HCT116 (cell line): Measurements from ENCODE around the gene PDZRN4. TPM values are rescaled to one million over a fixed set of nuclear protein-coding genes. Genes with fewer than 3 reads are reported as not detected.
"Not testable (repeated sequence)": the region's sequence is repeated elsewhere in the genome, so short reads cannot be mapped to it uniquely, and the experiment has no call there.

Experiments used
- ATAC-seq: fragments of 200-7000 bp; cut with Tn5 transposase; 2 replicates; pipeline ENCODE4 v1.9.1; 2020; ENCODE audit warnings: mild to moderate bottlenecking, moderate library complexity
- BruUV-seq: library from RNA; stranded (reverse); fragments of 400-500 nt; replicated peaks from 2 replicates; lab custom pipeline; 2021; lab: Mats Ljungman, UMichigan
- CTCF ChIA-PET: fragments of 300-600 bp; sonication (Branson Sonifier 250); formaldehyde crosslinking; loops from one replicate; lab custom pipeline; 2021; ENCODE audit warnings: antibody characterized with exemption; lab: Charles Lee
- POLR2A ChIA-PET: fragments of 300-600, 350-600 bp; sonication (Branson Sonifier 250); formaldehyde crosslinking; loops from one replicate; lab custom pipeline; 2021; ENCODE audit warnings: antibody characterized with exemption; lab: Charles Lee
- RAD21 ChIA-PET, 2 experiments: fragments of 300-600 bp; sonication (Branson Sonifier 250); formaldehyde crosslinking; loops; one replicate each; lab custom pipeline; 2023; ENCODE audit warnings: low total read pairs in 2 of 2; ENCODE audit not compliant: uncharacterized antibody in 2 of 2, unreplicated experiment in 2 of 2, low non-redundant PET in 1 of 2; lab: Charles Lee
- DNase-seq: peaks from one replicate; pipeline ENCODE4 v3.0.0-alpha.2; 2010; ENCODE audit warnings: low read depth, low spot score
- H2AFZ ChIP-seq: fragments of 200-600 bp; shearing (Covaris generic), sonication (generic); 2 replicates; pipeline ENCODE4 v1.6.1; 2017; ENCODE audit warnings: low read depth, mixed run types, mixed read lengths, antibody characterized with exemption, low read length; ENCODE audit not compliant: poor library complexity, severe bottlenecking
- H3K27ac ChIP-seq: 2 replicates; pipeline ENCODE4 v1.5.1; 2012; ENCODE audit warnings: low read depth, low read length
- H3K27me3 ChIP-seq: fragments of 200-600 bp; sonication (generic); 2 replicates; pipeline ENCODE4 v1.6.1; 2016; ENCODE audit warnings: mixed run types, low read length, mixed read lengths; ENCODE audit not compliant: insufficient read depth
- H3K36me3 ChIP-seq, 2 experiments: fragments of 200-500 bp in 1 of 2; fragments of 200-600 bp in 1 of 2; sonication (Bioruptor generic) in 1 of 2; sonication (generic) in 1 of 2; 2 replicates each; pipeline versions ENCODE4 v1.5.1 to v1.6.1; 2014 to 2016; ENCODE audit warnings: low read length in 2 of 2, inconsistent platforms in 1 of 2, mixed read lengths in 1 of 2, mixed run types in 1 of 2; ENCODE audit not compliant: insufficient read depth in 2 of 2, control insufficient read depth in 1 of 2
- H3K4me1 ChIP-seq, 2 experiments: fragments of 200-600 bp in 1 of 2; sonication (generic) in 1 of 2; 2 replicates each; pipeline versions ENCODE4 v1.5.1 to v1.6.1; 2012 to 2017; ENCODE audit warnings: low read length in 2 of 2, inconsistent platforms in 1 of 2, mild to moderate bottlenecking in 1 of 2, mixed read lengths in 1 of 2, mixed run types in 1 of 2, moderate library complexity in 1 of 2; ENCODE audit not compliant: insufficient read depth in 2 of 2, control insufficient read depth in 1 of 2
- H3K4me2 ChIP-seq: fragments of 200-600 bp; sonication (generic); 2 replicates; pipeline ENCODE4 v1.6.1; 2017; ENCODE audit warnings: mixed run types, low read length, mixed read lengths
- H3K4me3 ChIP-seq, 2 experiments: fragments of 200-600 bp in 1 of 2; sonication (generic) in 1 of 2; replicated peaks in 1 of 2; 2 replicates each; pipeline ENCODE4 v1.5.1; 2011 to 2016; ENCODE audit warnings: low read length in 2 of 2, control low read depth in 1 of 2, low read depth in 1 of 2, mild to moderate bottlenecking in 1 of 2, mixed read lengths in 1 of 2, mixed run types in 1 of 2
- H3K79me2 ChIP-seq: fragments of 200-600 bp; sonication (generic); 2 replicates; pipeline ENCODE4 v1.6.1; 2017; ENCODE audit warnings: mild to moderate bottlenecking, mixed run types, low read length, moderate library complexity, mixed read lengths; ENCODE audit not compliant: insufficient read depth
- H3K9ac ChIP-seq: fragments of 200-600 bp; sonication (generic); 2 replicates; pipeline ENCODE4 v1.6.1; 2016; ENCODE audit warnings: low read length, mixed read lengths
- H3K9me2 ChIP-seq: fragments of 200-600 bp; sonication (generic), shearing (Covaris generic); 2 replicates; pipeline ENCODE4 v1.6.1; 2017; ENCODE audit warnings: mixed run types, mild to moderate bottlenecking, moderate library complexity; ENCODE audit not compliant: insufficient read depth
- H3K9me3 ChIP-seq, 2 experiments: fragments of 200-500 bp in 1 of 2; fragments of 200-600 bp in 1 of 2; sonication (Bioruptor generic) in 1 of 2; sonication (generic) in 1 of 2; 2 replicates each; pipeline ENCODE4 v1.6.1; 2014 to 2017; ENCODE audit warnings: low read length in 2 of 2, mixed read lengths in 2 of 2, inconsistent platforms in 1 of 2, low read depth in 1 of 2, mild to moderate bottlenecking in 1 of 2, mixed run types in 1 of 2, moderate library complexity in 1 of 2; ENCODE audit not compliant: control insufficient read depth in 1 of 2, insufficient read depth in 1 of 2
- H4K20me1 ChIP-seq: fragments of 200-600 bp; sonication (generic), shearing (Covaris generic); 2 replicates; pipeline ENCODE4 v1.6.1; 2017; ENCODE audit warnings: mixed run types, mild to moderate bottlenecking, moderate library complexity; ENCODE audit not compliant: insufficient read depth
- CBX3 ChIP-seq: IDR thresholded peaks from 2 replicates; pipeline ENCODE4 v1.6.1; 2012; ENCODE audit warnings: low read depth
- ELF1 ChIP-seq: IDR thresholded peaks from 2 replicates; pipeline ENCODE4 v1.6.1; 2012; ENCODE audit warnings: low read depth, borderline replicate concordance
- EZH2phosphoT487 ChIP-seq: fragments of 200-600 bp; IDR thresholded peaks from 2 replicates; pipeline ENCODE4 v1.6.1; 2018; ENCODE audit warnings: antibody characterized with exemption, borderline replicate concordance
- FOSL1 ChIP-seq: IDR thresholded peaks from 2 replicates; pipeline ENCODE4 v1.6.1; 2012; ENCODE audit warnings: low read depth
- JUND ChIP-seq: IDR thresholded peaks from 2 replicates; pipeline ENCODE4 v1.6.1; 2012
- RAD21 ChIP-seq: IDR thresholded peaks from 2 replicates; pipeline ENCODE4 v1.6.1; 2012; ENCODE audit warnings: low read depth, mild to moderate bottlenecking
- SIN3A ChIP-seq: IDR thresholded peaks from 2 replicates; pipeline ENCODE4 v1.6.1; 2012; ENCODE audit warnings: low read depth
- SRF ChIP-seq: IDR thresholded peaks from 2 replicates; pipeline ENCODE4 v1.6.1; 2012; ENCODE audit warnings: low read depth
- ZFX ChIP-seq: fragments of 450-650 bp; IDR thresholded peaks from 2 replicates; pipeline ENCODE4 v1.6.1; 2017
- ZNF274 ChIP-seq: fragments of 200-500 bp; sonication (Bioruptor generic); IDR thresholded peaks from 2 replicates; pipeline ENCODE4 v1.6.1; 2014; ENCODE audit warnings: mild to moderate bottlenecking, low read depth, low read length, inconsistent platforms
- intact Hi-C: fragments of 100-400 bp; cut with micrococcal nuclease; formaldehyde crosslinking; loops from 2 replicates; pipeline ENCODE4 v1.10.0; 2022
- total RNA-seq: library from RNA; stranded (reverse); gene quantifications from one replicate; pipeline ENCODE4 v1.2.1, GENCODE V29; 2021; ENCODE audit not compliant: unreplicated experiment
- TF ChIP-seq, protein P1 (sequence below): IDR thresholded peaks from 2 replicates; pipeline ENCODE4 v1.6.1; 2012
- TF ChIP-seq, protein P2 (sequence below): IDR thresholded peaks from 2 replicates; pipeline ENCODE4 v1.6.1; 2011; ENCODE audit warnings: mild to moderate bottlenecking, low read length, moderate library complexity; ENCODE audit not compliant: insufficient replicate concordance; ENCODE audit errors: extremely low read depth
- TF ChIP-seq, protein P3 (sequence below): IDR thresholded peaks from 2 replicates; pipeline ENCODE4 v1.6.1; 2012; ENCODE audit warnings: low read depth
- TF ChIP-seq, protein P4 (sequence below): IDR thresholded peaks from 2 replicates; pipeline ENCODE4 v1.6.1; 2012

Gene PDZRN4
- total RNA-seq, 1 experiment from 2014 or later: not detected

DNA sequence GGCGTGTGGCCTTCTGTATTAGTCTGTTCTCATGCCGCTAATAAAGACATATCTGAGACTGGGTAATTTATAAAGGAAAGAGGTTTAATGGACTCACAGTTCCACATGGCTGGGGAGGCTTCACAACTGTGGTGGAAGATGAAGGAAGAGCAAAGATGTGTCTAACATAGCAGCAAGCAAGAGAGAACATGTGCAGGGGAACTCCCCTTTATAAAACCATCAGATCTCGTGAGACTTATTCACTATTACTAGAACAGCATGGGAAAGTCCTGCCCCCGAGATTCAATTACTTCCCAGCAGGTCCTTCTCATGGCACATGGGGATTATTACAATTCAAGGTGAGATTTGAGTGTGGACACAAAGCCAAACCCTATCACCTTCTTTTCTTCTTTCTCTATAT lies 124.3 kb downstream of the PDZRN4 start:
- intact Hi-C loops, H3K9me3 ChIP-seq, H3K4me3 ChIP-seq, H2AFZ ChIP-seq, H4K20me1 ChIP-seq, RAD21 ChIA-PET, H3K79me2 ChIP-seq, BruUV-seq, H3K9me2 ChIP-seq, DNase-seq, H3K4me1 ChIP-seq, H3K27me3 ChIP-seq, CTCF ChIA-PET, H3K27ac ChIP-seq, H3K9ac ChIP-seq, H3K4me2 ChIP-seq, POLR2A ChIA-PET, H3K36me3 ChIP-seq, ATAC-seq: not testable (repeated sequence)

DNA sequence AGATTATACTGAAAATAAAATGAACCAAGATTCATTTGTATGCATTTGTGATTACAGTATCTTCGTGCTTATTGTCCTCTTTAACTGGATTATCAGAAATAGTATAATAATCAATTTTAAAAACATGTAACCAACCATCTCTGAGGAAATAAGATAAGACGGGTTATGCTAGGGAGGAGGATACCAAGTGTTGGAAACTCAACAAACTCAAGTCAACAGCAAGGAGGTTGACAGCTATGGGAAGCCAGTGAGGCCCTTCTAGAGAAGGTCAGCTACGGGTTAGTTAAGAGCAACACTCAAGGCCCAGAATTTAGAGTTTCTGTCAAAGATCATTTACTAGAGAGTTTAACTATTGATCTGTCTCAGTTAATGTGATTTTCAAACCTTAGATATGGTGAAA lies 137.2 kb downstream of the PDZRN4 start:
- RAD21 ChIA-PET: no interaction called here
- CTCF ChIA-PET: no interaction called here
- H3K9ac ChIP-seq: no peak overlapping the region
- no peak overlapping the region for H3K4me2 ChIP-seq
- H3K4me1 ChIP-seq: no peaks in the 10 kb centered on the region
- ATAC-seq: no peak
- H3K79me2 ChIP-seq: no peaks in the 10 kb centered on the region
- POLR2A ChIA-PET: no interaction called here
- no peak overlapping the region for H2AFZ ChIP-seq
- no peak overlapping the region for H3K27ac ChIP-seq
- BruUV-seq: no TSS peak
- H3K9me3 ChIP-seq: no peaks in the 10 kb centered on the region
- DNase-seq: no peak
- TF ChIP-seq, protein P1, sequence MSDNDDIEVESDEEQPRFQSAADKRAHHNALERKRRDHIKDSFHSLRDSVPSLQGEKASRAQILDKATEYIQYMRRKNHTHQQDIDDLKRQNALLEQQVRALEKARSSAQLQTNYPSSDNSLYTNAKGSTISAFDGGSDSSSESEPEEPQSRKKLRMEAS: no peak
- TF ChIP-seq SIN3A: no peak
- no peak for TF ChIP-seq ZFX
- TF ChIP-seq ELF1: no peak
- no peak for TF ChIP-seq CBX3
- TF ChIP-seq, protein P2, sequence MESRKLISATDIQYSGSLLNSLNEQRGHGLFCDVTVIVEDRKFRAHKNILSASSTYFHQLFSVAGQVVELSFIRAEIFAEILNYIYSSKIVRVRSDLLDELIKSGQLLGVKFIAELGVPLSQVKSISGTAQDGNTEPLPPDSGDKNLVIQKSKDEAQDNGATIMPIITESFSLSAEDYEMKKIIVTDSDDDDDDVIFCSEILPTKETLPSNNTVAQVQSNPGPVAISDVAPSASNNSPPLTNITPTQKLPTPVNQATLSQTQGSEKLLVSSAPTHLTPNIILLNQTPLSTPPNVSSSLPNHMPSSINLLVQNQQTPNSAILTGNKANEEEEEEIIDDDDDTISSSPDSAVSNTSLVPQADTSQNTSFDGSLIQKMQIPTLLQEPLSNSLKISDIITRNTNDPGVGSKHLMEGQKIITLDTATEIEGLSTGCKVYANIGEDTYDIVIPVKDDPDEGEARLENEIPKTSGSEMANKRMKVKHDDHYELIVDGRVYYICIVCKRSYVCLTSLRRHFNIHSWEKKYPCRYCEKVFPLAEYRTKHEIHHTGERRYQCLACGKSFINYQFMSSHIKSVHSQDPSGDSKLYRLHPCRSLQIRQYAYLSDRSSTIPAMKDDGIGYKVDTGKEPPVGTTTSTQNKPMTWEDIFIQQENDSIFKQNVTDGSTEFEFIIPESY: no peak
- no peak for TF ChIP-seq FOSL1
- no peak for TF ChIP-seq JUND
- TF ChIP-seq, protein P3, sequence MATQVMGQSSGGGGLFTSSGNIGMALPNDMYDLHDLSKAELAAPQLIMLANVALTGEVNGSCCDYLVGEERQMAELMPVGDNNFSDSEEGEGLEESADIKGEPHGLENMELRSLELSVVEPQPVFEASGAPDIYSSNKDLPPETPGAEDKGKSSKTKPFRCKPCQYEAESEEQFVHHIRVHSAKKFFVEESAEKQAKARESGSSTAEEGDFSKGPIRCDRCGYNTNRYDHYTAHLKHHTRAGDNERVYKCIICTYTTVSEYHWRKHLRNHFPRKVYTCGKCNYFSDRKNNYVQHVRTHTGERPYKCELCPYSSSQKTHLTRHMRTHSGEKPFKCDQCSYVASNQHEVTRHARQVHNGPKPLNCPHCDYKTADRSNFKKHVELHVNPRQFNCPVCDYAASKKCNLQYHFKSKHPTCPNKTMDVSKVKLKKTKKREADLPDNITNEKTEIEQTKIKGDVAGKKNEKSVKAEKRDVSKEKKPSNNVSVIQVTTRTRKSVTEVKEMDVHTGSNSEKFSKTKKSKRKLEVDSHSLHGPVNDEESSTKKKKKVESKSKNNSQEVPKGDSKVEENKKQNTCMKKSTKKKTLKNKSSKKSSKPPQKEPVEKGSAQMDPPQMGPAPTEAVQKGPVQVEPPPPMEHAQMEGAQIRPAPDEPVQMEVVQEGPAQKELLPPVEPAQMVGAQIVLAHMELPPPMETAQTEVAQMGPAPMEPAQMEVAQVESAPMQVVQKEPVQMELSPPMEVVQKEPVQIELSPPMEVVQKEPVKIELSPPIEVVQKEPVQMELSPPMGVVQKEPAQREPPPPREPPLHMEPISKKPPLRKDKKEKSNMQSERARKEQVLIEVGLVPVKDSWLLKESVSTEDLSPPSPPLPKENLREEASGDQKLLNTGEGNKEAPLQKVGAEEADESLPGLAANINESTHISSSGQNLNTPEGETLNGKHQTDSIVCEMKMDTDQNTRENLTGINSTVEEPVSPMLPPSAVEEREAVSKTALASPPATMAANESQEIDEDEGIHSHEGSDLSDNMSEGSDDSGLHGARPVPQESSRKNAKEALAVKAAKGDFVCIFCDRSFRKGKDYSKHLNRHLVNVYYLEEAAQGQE: no peak
- TF ChIP-seq EZH2phosphoT487: no peak
- TF ChIP-seq, protein P4, sequence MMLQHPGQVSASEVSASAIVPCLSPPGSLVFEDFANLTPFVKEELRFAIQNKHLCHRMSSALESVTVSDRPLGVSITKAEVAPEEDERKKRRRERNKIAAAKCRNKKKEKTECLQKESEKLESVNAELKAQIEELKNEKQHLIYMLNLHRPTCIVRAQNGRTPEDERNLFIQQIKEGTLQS: no peak
- TF ChIP-seq ZNF274: no peak
- no peak for TF ChIP-seq RAD21
- no peak for TF ChIP-seq SRF
- no peaks in the 10 kb centered on the region for H3K36me3 ChIP-seq
- no peaks in the 10 kb centered on the region for H4K20me1 ChIP-seq
- no peaks in the 10 kb centered on the region for H3K9me2 ChIP-seq
- intact Hi-C loops: no loop called here
- H3K4me3 ChIP-seq: no peak overlapping the region
- H3K27me3 ChIP-seq: no peaks in the 10 kb centered on the region
